DMS153 treated with DMSO at 0.1 percent for 48 hours (cell line): ENCODE results near the gene ADAMTS19.

Experiments used
- DNase-seq: peaks from one replicate; lab custom pipeline; 2025; ENCODE audit not compliant: unreplicated experiment; lab: John Stamatoyannopoulos, UW

The ADAMTS19 gene

GRCh38 chr5:129664336-129664937 is 204.3 kb downstream of the ADAMTS19 start:
- no peak for DNase-seq

- DNase-seq: no peak
Observed at GRCh38 chr5:129670957-129671500, 210.9 kb downstream of the ADAMTS19 start.

- no peak for DNase-seq
Observed at GRCh38 chr5:129672006-129672405, 211.9 kb downstream of the ADAMTS19 start.

GRCh38 chr5:129679671-129680070 is 219.6 kb downstream of the ADAMTS19 start:
- no peak for DNase-seq

GRCh38 chr5:129687941-129688340 is 227.8 kb downstream of the ADAMTS19 start:
- DNase-seq: no peak

- DNase-seq: no peak
Observed at GRCh38 chr5:129689045-129689444, 228.9 kb downstream of the ADAMTS19 start.

GRCh38 chr5:129691220-129691619 is 231.1 kb downstream of the ADAMTS19 start:
- DNase-seq: no peak

GRCh38 chr5:129696636-129697035 is 236.5 kb downstream of the ADAMTS19 start:
- DNase-seq: no peak

GRCh38 chr5:129698661-129699060 is 238.6 kb downstream of the ADAMTS19 start:
- no peak for DNase-seq

- DNase-seq: no peak
Observed at GRCh38 chr5:129716235-129716634, 256.1 kb downstream of the ADAMTS19 start.

- DNase-seq: no peak
Observed at GRCh38 chr5:129716651-129717050, 256.6 kb downstream of the ADAMTS19 start.

GRCh38 chr5:129717751-129718310 is 257.7 kb downstream of the ADAMTS19 start:
- DNase-seq: no peak

GRCh38 chr5:129718471-129719090 is 258.5 kb downstream of the ADAMTS19 start:
- no peak for DNase-seq

GRCh38 chr5:129724222-129724621 is 264.1 kb downstream of the ADAMTS19 start:
- no peak for DNase-seq

GRCh38 chr5:129724647-129725046 is 264.5 kb downstream of the ADAMTS19 start:
- DNase-seq: no peak

GRCh38 chr5:129739773-129740172 is 279.7 kb downstream of the ADAMTS19 start:
- no peak for DNase-seq

- no peak for DNase-seq
Observed at GRCh38 chr5:129743541-129744187, 283.6 kb downstream of the ADAMTS19 start.

- DNase-seq: no peak
Observed at GRCh38 chr5:129745997-129746396, 285.9 kb downstream of the ADAMTS19 start.

- no peak for DNase-seq
Observed at GRCh38 chr5:129746876-129747275, 286.8 kb downstream of the ADAMTS19 start.

- DNase-seq: no peak
Observed at GRCh38 chr5:129747572-129748407, 287.7 kb downstream of the ADAMTS19 start, which contains the start of gene MINAR2. Gene MINAR2 (plus strand): TSS chr5:129748094. CDS start chr5:129748191, 97 bp downstream.
